HepG2 (cell line): ENCODE measurements around the gene SPOCD1.

ENCODE experiments used
- ATF1 ChIP-seq: IDR thresholded peaks from 2 replicates; pipeline ENCODE4 v1.6.1; 2016; ENCODE audit warnings: mild to moderate bottlenecking, control low read depth
- ATF2 ChIP-seq: sonication (generic); formaldehyde crosslinking; IDR thresholded peaks from 2 replicates; pipeline ENCODE4 v1.4.0; 2020; ENCODE audit warnings: missing genetic modification reagents
- CTCF ChIP-seq: sonication (generic); formaldehyde crosslinking; IDR thresholded peaks from 2 replicates; pipeline ENCODE4 v1.5.0; 2020; ENCODE audit warnings: mild to moderate bottlenecking, missing genetic modification reagents, moderate library complexity
- HDAC2 ChIP-seq: sonication (generic); formaldehyde crosslinking; IDR thresholded peaks from 2 replicates; pipeline ENCODE4 v1.4.0; 2020; ENCODE audit warnings: missing genetic modification reagents
- HOXD1 ChIP-seq: sonication (generic); formaldehyde crosslinking; IDR thresholded peaks from 2 replicates; pipeline ENCODE4 v1.5.0; 2020; ENCODE audit warnings: missing genetic modification reagents
- JUND ChIP-seq: sonication (generic); formaldehyde crosslinking; IDR thresholded peaks from 2 replicates; pipeline ENCODE4 v1.8.0; 2022; ENCODE audit warnings: mild to moderate bottlenecking, missing genetic modification reagents
- MAZ ChIP-seq, 2 experiments: sonication (generic) in 1 of 2; formaldehyde crosslinking in 1 of 2; IDR thresholded peaks; 2 replicates each; pipeline versions ENCODE4 v1.5.0 to v1.6.1; 2012 to 2020; ENCODE audit warnings: low read depth in 2 of 2, mild to moderate bottlenecking in 2 of 2, borderline replicate concordance in 1 of 2, improper control_type of control experiment in 1 of 2, low read length in 1 of 2, missing genetic modification reagents in 1 of 2, moderate library complexity in 1 of 2
- REST ChIP-seq, 2 experiments: IDR thresholded peaks; 2 replicates each; pipeline ENCODE4 v1.6.1; 2011 to 2012; ENCODE audit warnings: low read length in 2 of 2, borderline replicate concordance in 1 of 2, low read depth in 1 of 2, mild to moderate bottlenecking in 1 of 2, moderate library complexity in 1 of 2
- ZFP36 ChIP-seq: fragments of 150-350 bp; IDR thresholded peaks from 2 replicates; pipeline ENCODE4 v1.6.1; 2018; ENCODE audit warnings: borderline replicate concordance, low read length, low read depth; ENCODE audit not compliant: partially characterized antibody
- ZNF224 ChIP-seq: sonication (generic); formaldehyde crosslinking; IDR thresholded peaks from 2 replicates; pipeline ENCODE4 v1.5.0; 2020; ENCODE audit warnings: mild to moderate bottlenecking, missing genetic modification reagents

GRCh38 chr1:31807273-31808048, 8.4 kb downstream of the SPOCD1 start:
- TF ChIP-seq CTCF (CRISPR knock-in tag) (no peak), HDAC2 (CRISPR knock-in tag) (no peak), ZFP36 (no peak), REST (IDR thresholded peaks at IDR 0.05; ENCODE audit: borderline replicate concordance in 1 of 2, low read depth in 1 of 2, low read length in 2 of 2) (no peak), HOXD1 (no peak), ATF2 (CRISPR knock-in tag) (no peak), MAZ (IDR thresholded peaks at IDR 0.05; ENCODE audit: borderline replicate concordance, low read depth, low read length) (no peak), MAZ (CRISPR knock-in tag; IDR thresholded peaks at IDR 0.05; ENCODE audit: low read depth) (no peak), ATF1 (CRISPR knock-in tag) (no peak), ZNF224 (CRISPR knock-in tag) (no peak), JUND (CRISPR knock-in tag) (no peak)
